IMR-90 (cell line): ENCODE results near the gene NDFIP2. TPM values are rescaled to one million over a fixed set of nuclear protein-coding genes. Genes with fewer than 3 reads are reported as not detected.

Experiments
- ATAC-seq: fragments of 200-7000 bp; cut with Tn5 transposase; 2 replicates; pipeline ENCODE4 v1.9.1; 2020; ENCODE audit warnings: low read depth, mild to moderate bottlenecking, moderate library complexity
- BruUV-seq: library from RNA; stranded (reverse); fragments of 400-500 nt; replicated peaks from 2 replicates; lab custom pipeline; 2021; lab: Mats Ljungman, UMichigan
- CTCF ChIA-PET: fragments of 300-600 bp; formaldehyde crosslinking; extraction: SDS; loops from one replicate; lab custom pipeline; 2021; ENCODE audit warnings: antibody characterized with exemption; lab: Yijun Ruan, JAX
- POLR2A ChIA-PET: fragments of 300-600 bp; sonication (Branson Sonifier 250); formaldehyde crosslinking; loops from one replicate; lab custom pipeline; 2022; ENCODE audit warnings: antibody characterized with exemption; ENCODE audit not compliant: unreplicated experiment; lab: Charles Lee
- DNase-seq: peaks from one replicate; pipeline ENCODE4 v3.0.0; 2013
- H2AFZ ChIP-seq: replicated peaks from 2 replicates; pipeline ENCODE3; 2013; ENCODE audit warnings: low read length, mild to moderate bottlenecking; ENCODE audit not compliant: poor library complexity
- H2AK5ac ChIP-seq: 2 replicates; pipeline ENCODE4 v1.6.1; 2013; ENCODE audit warnings: low read depth, low read length, inconsistent platforms
- H2AK9ac ChIP-seq: replicated peaks from 2 replicates; pipeline ENCODE3; 2013; ENCODE audit warnings: mild to moderate bottlenecking, low read depth, low read length, moderate library complexity; ENCODE audit not compliant: poor library complexity
- H2BK120ac ChIP-seq: 2 replicates; pipeline ENCODE4 v1.6.1; 2013; ENCODE audit warnings: low read depth, low read length, inconsistent platforms
- H2BK15ac ChIP-seq: 3 replicates; pipeline ENCODE4 v1.6.1; 2013; ENCODE audit warnings: low read depth, low read length, inconsistent platforms
- H2BK20ac ChIP-seq: 2 replicates; pipeline ENCODE4 v1.6.1; 2013; ENCODE audit warnings: low read depth, mild to moderate bottlenecking, inconsistent platforms, low read length, moderate library complexity
- H2BK5ac ChIP-seq: 2 replicates; pipeline ENCODE4 v1.6.1; 2013; ENCODE audit warnings: mild to moderate bottlenecking, low read depth, low read length, inconsistent platforms; ENCODE audit not compliant: poor library complexity, severe bottlenecking
- H3K14ac ChIP-seq: replicated peaks from 2 replicates; pipeline ENCODE4 v1.6.1; 2013; ENCODE audit warnings: low read depth, low read length, inconsistent platforms
- H3K18ac ChIP-seq: 2 replicates; pipeline ENCODE4 v1.6.1; 2013; ENCODE audit warnings: low read depth, low read length, control low read depth
- H3K23ac ChIP-seq: 2 replicates; pipeline ENCODE4 v1.6.1; 2013; ENCODE audit warnings: low read depth, low read length, inconsistent platforms
- H3K27ac ChIP-seq: 2 replicates; pipeline ENCODE4 v1.5.1; 2013; ENCODE audit warnings: mild to moderate bottlenecking, control low read depth, low read length; ENCODE audit not compliant: insufficient read depth
- H3K27me3 ChIP-seq: 2 replicates; pipeline ENCODE4 v1.6.1; 2013; ENCODE audit warnings: low read length; ENCODE audit not compliant: control insufficient read depth, insufficient read depth
- H3K36me3 ChIP-seq: 2 replicates; pipeline ENCODE4 v1.6.1; 2013; ENCODE audit warnings: low read length, mixed read lengths; ENCODE audit not compliant: control insufficient read depth, insufficient read depth
- H3K4ac ChIP-seq: 2 replicates; pipeline ENCODE4 v1.6.1; 2013; ENCODE audit warnings: low read depth, low read length, inconsistent platforms
- H3K4me1 ChIP-seq: 2 replicates; pipeline ENCODE4 v1.6.1; 2013; ENCODE audit warnings: low read length, mixed read lengths; ENCODE audit not compliant: control insufficient read depth, insufficient read depth
- H3K4me2 ChIP-seq: 2 replicates; pipeline ENCODE4 v1.6.1; 2013; ENCODE audit warnings: low read depth, mild to moderate bottlenecking, control low read depth, low read length, moderate library complexity
- H3K4me3 ChIP-seq: 2 replicates; pipeline ENCODE4 v1.5.1; 2013; ENCODE audit warnings: low read depth, mild to moderate bottlenecking, control low read depth, low read length, moderate library complexity; ENCODE audit not compliant: insufficient read depth
- H3K56ac ChIP-seq: 2 replicates; pipeline ENCODE4 v1.6.1; 2013; ENCODE audit warnings: low read length, inconsistent platforms; ENCODE audit not compliant: insufficient read depth; ENCODE audit errors: extremely low read depth
- H3K79me1 ChIP-seq, 2 experiments: 2 replicates each; pipeline ENCODE4 v1.6.1; 2013; ENCODE audit warnings: low read length in 2 of 2, inconsistent platforms in 1 of 2, low read depth in 1 of 2
- H3K9ac ChIP-seq: 2 replicates; pipeline ENCODE4 v1.6.1; 2013; ENCODE audit warnings: low read depth, low read length, control low read depth
- H3K9me1 ChIP-seq: 2 replicates; pipeline ENCODE4 v1.6.1; 2013; ENCODE audit warnings: low read length, inconsistent platforms; ENCODE audit not compliant: insufficient read depth
- H3K9me3 ChIP-seq: 2 replicates; pipeline ENCODE4 v1.6.1; 2013; ENCODE audit warnings: low read length; ENCODE audit not compliant: control insufficient read depth, insufficient read depth
- H4K20me1 ChIP-seq: 2 replicates; pipeline ENCODE4 v1.6.1; 2013; ENCODE audit warnings: low read length, inconsistent platforms; ENCODE audit not compliant: insufficient read depth
- H4K5ac ChIP-seq: 2 replicates; pipeline ENCODE4 v1.6.1; 2013; ENCODE audit warnings: mild to moderate bottlenecking, low read depth, low read length, control low read depth
- H4K8ac ChIP-seq, 2 experiments: 2 replicates each; pipeline ENCODE4 v1.6.1; 2013; ENCODE audit warnings: low read depth in 2 of 2, low read length in 2 of 2, control low read depth in 1 of 2, inconsistent platforms in 1 of 2
- H4K91ac ChIP-seq: 2 replicates; pipeline ENCODE4 v1.6.1; 2013; ENCODE audit warnings: low read depth, low read length, inconsistent platforms; ENCODE audit not compliant: insufficient read depth
- BHLHE40 ChIP-seq: fragments of 150-350 bp; IDR thresholded peaks from 2 replicates; pipeline ENCODE4 v1.6.1; 2016; ENCODE audit warnings: mild to moderate bottlenecking, low read depth, low read length
- CEBPB ChIP-seq: IDR thresholded peaks from 2 replicates; pipeline ENCODE4 v1.6.1; 2012; ENCODE audit warnings: low read depth, low read length, improper control_type of control experiment
- CHD1 ChIP-seq: IDR thresholded peaks from 2 replicates; pipeline ENCODE4 v1.6.1; 2012; ENCODE audit warnings: low read depth, low read length, improper control_type of control experiment
- ELK1 ChIP-seq: fragments of 150-350 bp; IDR thresholded peaks from 2 replicates; pipeline ENCODE4 v1.6.1; 2016; ENCODE audit warnings: low read depth, mild to moderate bottlenecking, low read length, moderate library complexity, borderline replicate concordance
- FOS ChIP-seq: fragments of 150-350 bp; IDR thresholded peaks from 2 replicates; pipeline ENCODE4 v1.6.1; 2016; ENCODE audit warnings: low read depth, low read length
- MAFK ChIP-seq: IDR thresholded peaks from 2 replicates; pipeline ENCODE4 v1.6.1; 2012; ENCODE audit warnings: low read depth, low read length, improper control_type of control experiment
- MAZ ChIP-seq: IDR thresholded peaks from 2 replicates; pipeline ENCODE4 v1.6.1; 2012; ENCODE audit warnings: low read depth, mild to moderate bottlenecking, low read length, improper control_type of control experiment, moderate library complexity, borderline replicate concordance
- MXI1 ChIP-seq: IDR thresholded peaks from 2 replicates; pipeline ENCODE4 v1.6.1; 2012; ENCODE audit warnings: low read depth, mild to moderate bottlenecking, low read length, moderate library complexity, borderline replicate concordance
- NFE2L2 ChIP-seq: fragments of 150-350 bp; IDR thresholded peaks from 2 replicates; pipeline ENCODE4 v1.6.1; 2016; ENCODE audit warnings: low read depth, mild to moderate bottlenecking, low read length
- POLR2A ChIP-seq: IDR thresholded peaks from 2 replicates; pipeline ENCODE4 v1.6.1; 2012; ENCODE audit warnings: mild to moderate bottlenecking, low read depth, low read length
- RAD21 ChIP-seq: IDR thresholded peaks from 2 replicates; pipeline ENCODE4 v1.6.1; 2012; ENCODE audit warnings: low read length, improper control_type of control experiment
- RCOR1 ChIP-seq: IDR thresholded peaks from 2 replicates; pipeline ENCODE4 v1.6.1; 2012; ENCODE audit warnings: mild to moderate bottlenecking, low read length, improper control_type of control experiment; ENCODE audit not compliant: insufficient replicate concordance
- RFX5 ChIP-seq: IDR thresholded peaks from 2 replicates; pipeline ENCODE4 v1.8.0; 2012; ENCODE audit warnings: low read depth, mild to moderate bottlenecking, low read length, moderate library complexity
- SMC3 ChIP-seq: fragments of 150-350 bp; IDR thresholded peaks from 2 replicates; pipeline ENCODE4 v1.6.1; 2016; ENCODE audit warnings: low read depth, mild to moderate bottlenecking, antibody characterized with exemption, low read length, moderate library complexity
- WGBS, 2 experiments: methylation state at CpG; one replicate each; pipeline versions ENCODE4 v1.1.5 to v1.1.7; 2013; ENCODE audit warnings: missing lambda C conversion rate in 2 of 2; ENCODE audit not compliant: insufficient read length in 1 of 2; ENCODE audit errors: extremely low coverage in 2 of 2; 5-methylcytosine and 5-hydroxymethylcytosine counted together
- dilution Hi-C: fragments of 300-500 bp; cut with HindIII; formaldehyde crosslinking; loops from one replicate; pipeline ENCODE4 v1.14.3; 2018; ENCODE audit warnings: low sequenced_read_pairs; ENCODE audit not compliant: unreplicated experiment
- in situ Hi-C: fragments of 300-500 bp; cut with MboI; formaldehyde crosslinking; loops from 3 replicates; pipeline ENCODE4 v1.14.3; 2019; ENCODE audit warnings: low sequenced_read_pairs, inconsistent platforms, mixed read lengths
- intact Hi-C: fragments of 100-400 bp; cut with micrococcal nuclease; formaldehyde crosslinking; loops from 2 replicates; pipeline ENCODE4 v1.10.0; 2022
- polyA plus RNA-seq, 3 experiments: library from polyadenylated mRNA; depleted of rRNA; stranded (reverse); fragments of >200 nt; gene quantifications; 2 replicates each; pipeline ENCODE4 v1.2.3, GENCODE V29; 2012; ENCODE audit warnings: low replicate concordance in 1 of 3
- total RNA-seq: library from RNA; depleted of rRNA; stranded (reverse); fragments of >200 nt; gene quantifications from 2 replicates; pipeline ENCODE4 v1.2.3, GENCODE V29; 2012
- TF ChIP-seq, protein P1 (sequence below): fragments of 150-350 bp; IDR thresholded peaks from 2 replicates; pipeline ENCODE4 v1.6.1; 2017; ENCODE audit warnings: mild to moderate bottlenecking, antibody characterized with exemption, low read length, low read depth
- TF ChIP-seq, protein P2 (sequence below): conservative IDR thresholded peaks from 2 replicates; pipeline ENCODE4 v1.5.1; 2012; ENCODE audit warnings: mild to moderate bottlenecking, low read depth, low read length, improper control_type of control experiment

Gene NDFIP2
- total and polyA plus RNA-seq, 2 of the 4 experiments (the other 2 are of a cell fraction), result 23.8 to 25.8 TPM

- DNase-seq (no peak), ATAC-seq (no peak)
- Histone ChIP-seq H3K56ac (no peak overlapping the region), H2BK15ac (no peak overlapping the region), H2AFZ (no peak overlapping the region), H3K4me3 (no peak overlapping the region), H4K5ac (no peak overlapping the region), H3K4ac (no peak overlapping the region), H4K8ac (no peak overlapping the region), H2AK5ac (no peak overlapping the region), H3K27ac (no peak overlapping the region), H3K23ac (no peak overlapping the region), H2BK20ac (no peak overlapping the region), H4K91ac (no peak overlapping the region), H3K4me2 (no peak overlapping the region), H3K9me3 (no peaks in the 10 kb centered on the region), H3K9me1 (no peaks in the 10 kb centered on the region; the same call in 1 of the 2 replicates), H2BK120ac (no peak overlapping the region), H3K36me3 (no peaks in the 10 kb centered on the region), H3K79me1 (no peaks in the 10 kb centered on the region), H2AK9ac (no peak overlapping the region), H4K20me1 (no peaks in the 10 kb centered on the region), H3K18ac (no peak overlapping the region), H3K9ac (no peak overlapping the region), H2BK5ac (no peak overlapping the region), H3K4me1 (no peaks in the 10 kb centered on the region), H3K27me3 (no peaks in the 10 kb centered on the region; the same call in 1 of the 2 replicates), H3K14ac (no peak overlapping the region)
- dilution Hi-C loops (no loop called here), intact Hi-C loops (no loop called here), in situ Hi-C loops (no loop called here)
- TF ChIP-seq RAD21, result no peak
- TF ChIP-seq FOS, result no peak
- no peak for TF ChIP-seq RCOR1
- TF ChIP-seq POLR2A, result no peak
- TF ChIP-seq RFX5, result no peak
- no peak for TF ChIP-seq MAZ
- TF ChIP-seq, protein P1, sequence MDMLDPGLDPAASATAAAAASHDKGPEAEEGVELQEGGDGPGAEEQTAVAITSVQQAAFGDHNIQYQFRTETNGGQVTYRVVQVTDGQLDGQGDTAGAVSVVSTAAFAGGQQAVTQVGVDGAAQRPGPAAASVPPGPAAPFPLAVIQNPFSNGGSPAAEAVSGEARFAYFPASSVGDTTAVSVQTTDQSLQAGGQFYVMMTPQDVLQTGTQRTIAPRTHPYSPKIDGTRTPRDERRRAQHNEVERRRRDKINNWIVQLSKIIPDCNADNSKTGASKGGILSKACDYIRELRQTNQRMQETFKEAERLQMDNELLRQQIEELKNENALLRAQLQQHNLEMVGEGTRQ, result no peak
- no peak for TF ChIP-seq ELK1
- no peak for TF ChIP-seq NFE2L2
- TF ChIP-seq, protein P2, sequence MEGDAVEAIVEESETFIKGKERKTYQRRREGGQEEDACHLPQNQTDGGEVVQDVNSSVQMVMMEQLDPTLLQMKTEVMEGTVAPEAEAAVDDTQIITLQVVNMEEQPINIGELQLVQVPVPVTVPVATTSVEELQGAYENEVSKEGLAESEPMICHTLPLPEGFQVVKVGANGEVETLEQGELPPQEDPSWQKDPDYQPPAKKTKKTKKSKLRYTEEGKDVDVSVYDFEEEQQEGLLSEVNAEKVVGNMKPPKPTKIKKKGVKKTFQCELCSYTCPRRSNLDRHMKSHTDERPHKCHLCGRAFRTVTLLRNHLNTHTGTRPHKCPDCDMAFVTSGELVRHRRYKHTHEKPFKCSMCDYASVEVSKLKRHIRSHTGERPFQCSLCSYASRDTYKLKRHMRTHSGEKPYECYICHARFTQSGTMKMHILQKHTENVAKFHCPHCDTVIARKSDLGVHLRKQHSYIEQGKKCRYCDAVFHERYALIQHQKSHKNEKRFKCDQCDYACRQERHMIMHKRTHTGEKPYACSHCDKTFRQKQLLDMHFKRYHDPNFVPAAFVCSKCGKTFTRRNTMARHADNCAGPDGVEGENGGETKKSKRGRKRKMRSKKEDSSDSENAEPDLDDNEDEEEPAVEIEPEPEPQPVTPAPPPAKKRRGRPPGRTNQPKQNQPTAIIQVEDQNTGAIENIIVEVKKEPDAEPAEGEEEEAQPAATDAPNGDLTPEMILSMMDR, result no peak
- TF ChIP-seq SMC3, result no peak
- TF ChIP-seq MXI1, result no peak
- TF ChIP-seq CEBPB, result no peak
- no peak for TF ChIP-seq BHLHE40
- TF ChIP-seq CHD1, result no peak
- TF ChIP-seq MAFK, result no peak
- ChIA-PET POLR2A (no interaction called here), CTCF (no interaction called here)
- WGBS, 2 experiments, result no CpG with 5 or more reads among the region's 2 CpGs
- BruUV-seq, result no TSS peak
Measured at GRCh38 chr13:79466872-79467271, 14.1 kb upstream of the NDFIP2 start.
